Right kidney (tissue), 1 donor: ENCODE measurements around the gene AKAP11.

Experiments used
- DNase-seq: peaks from one replicate; pipeline ENCODE4 v3.0.0-alpha.2; 2016

Gene AKAP11

GRCh38 chr13:42334329-42334706 is 62.4 kb downstream of the AKAP11 start:
- DNase-seq = no peak

- no peak for DNase-seq
Observed at GRCh38 chr13:42337808-42338600, 66.1 kb downstream of the AKAP11 start.

- DNase-seq = no peak
Observed at GRCh38 chr13:42345367-42345766, 73.4 kb downstream of the AKAP11 start.

- DNase-seq = no peak
Observed at GRCh38 chr13:42348576-42348975, 76.6 kb downstream of the AKAP11 start.

GRCh38 chr13:42350141-42350540 is 78.2 kb downstream of the AKAP11 start:
- no peak for DNase-seq

GRCh38 chr13:42354241-42355091 is 82.5 kb downstream of the AKAP11 start:
- no peak for DNase-seq

GRCh38 chr13:42355092-42355485 is 83.1 kb downstream of the AKAP11 start:
- DNase-seq = no peak

GRCh38 chr13:42355491-42356183 is 83.7 kb downstream of the AKAP11 start:
- DNase-seq = no peak

- DNase-seq = no peak
Observed at GRCh38 chr13:42356184-42356575, 84.2 kb downstream of the AKAP11 start.

GRCh38 chr13:42360046-42360574 is 88.2 kb downstream of the AKAP11 start:
- DNase-seq = no peak

- DNase-seq = no peak
Observed at GRCh38 chr13:42361701-42362100, 89.7 kb downstream of the AKAP11 start.

GRCh38 chr13:42363941-42364612 is 92.1 kb downstream of the AKAP11 start:
- DNase-seq = no peak

- no peak for DNase-seq
Observed at GRCh38 chr13:42364613-42365000, 92.7 kb downstream of the AKAP11 start.

GRCh38 chr13:42367831-42368230 is 95.9 kb downstream of the AKAP11 start:
- DNase-seq = no peak

GRCh38 chr13:42369071-42369797 is 97.3 kb downstream of the AKAP11 start:
- DNase-seq = no peak

GRCh38 chr13:42370229-42370628 is 98.3 kb downstream of the AKAP11 start:
- no peak for DNase-seq
